T-helper 1 cell treated with Interleukin-12 subunit alpha and Interleukin-12 subunit beta and Interleukin-4 antibody, amounts not matched to agents 30 μg/mL and 1 μg/mL, for 36 hours (primary cell): Measurements from ENCODE around the gene FBXO41.
A peak's percentile ranks its signal among the peaks of the same experiment; 100 is the strongest.

Experiments
- H3K27ac Mint-ChIP-seq: one replicate; pipeline ENCODE4 v1.8.0; 2021; ENCODE audit warnings: mild to moderate bottlenecking, mixed read lengths
- H3K27me3 Mint-ChIP-seq: one replicate; pipeline ENCODE4 v1.8.0; 2021; ENCODE audit warnings: low read depth, mixed read lengths
- H3K36me3 Mint-ChIP-seq: one replicate; pipeline ENCODE4 v1.8.0; 2021; ENCODE audit warnings: low read depth, mixed read lengths
- H3K4me1 Mint-ChIP-seq: one replicate; pipeline ENCODE4 v1.8.0; 2021; ENCODE audit warnings: low read depth, mixed read lengths
- H3K4me3 Mint-ChIP-seq: one replicate; pipeline ENCODE4 v1.8.0; 2021; ENCODE audit warnings: mild to moderate bottlenecking, moderate library complexity, mixed read lengths
- H3K9me3 Mint-ChIP-seq: one replicate; pipeline ENCODE4 v1.8.0; 2021; ENCODE audit warnings: mixed read lengths

Gene FBXO41, protein sequence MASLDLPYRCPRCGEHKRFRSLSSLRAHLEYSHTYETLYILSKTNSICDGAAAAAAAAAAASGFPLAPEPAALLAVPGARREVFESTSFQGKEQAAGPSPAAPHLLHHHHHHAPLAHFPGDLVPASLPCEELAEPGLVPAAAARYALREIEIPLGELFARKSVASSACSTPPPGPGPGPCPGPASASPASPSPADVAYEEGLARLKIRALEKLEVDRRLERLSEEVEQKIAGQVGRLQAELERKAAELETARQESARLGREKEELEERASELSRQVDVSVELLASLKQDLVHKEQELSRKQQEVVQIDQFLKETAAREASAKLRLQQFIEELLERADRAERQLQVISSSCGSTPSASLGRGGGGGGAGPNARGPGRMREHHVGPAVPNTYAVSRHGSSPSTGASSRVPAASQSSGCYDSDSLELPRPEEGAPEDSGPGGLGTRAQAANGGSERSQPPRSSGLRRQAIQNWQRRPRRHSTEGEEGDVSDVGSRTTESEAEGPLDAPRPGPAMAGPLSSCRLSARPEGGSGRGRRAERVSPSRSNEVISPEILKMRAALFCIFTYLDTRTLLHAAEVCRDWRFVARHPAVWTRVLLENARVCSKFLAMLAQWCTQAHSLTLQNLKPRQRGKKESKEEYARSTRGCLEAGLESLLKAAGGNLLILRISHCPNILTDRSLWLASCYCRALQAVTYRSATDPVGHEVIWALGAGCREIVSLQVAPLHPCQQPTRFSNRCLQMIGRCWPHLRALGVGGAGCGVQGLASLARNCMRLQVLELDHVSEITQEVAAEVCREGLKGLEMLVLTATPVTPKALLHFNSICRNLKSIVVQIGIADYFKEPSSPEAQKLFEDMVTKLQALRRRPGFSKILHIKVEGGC

GRCh38 chr2:73284296-73285158 is at the start of gene FBXO41:
Gene FBXO41 (minus strand): TSS chr2:73284478. CDS start chr2:73269630, 14,848 bp downstream.
- Mint-ChIP-seq H3K27ac (peak within 1 kb of the TSS; percentile 50), H3K9me3 (no peaks in the 10 kb centered on the region), H3K27me3 (peaks cover 27% of the 10 kb centered on the region), H3K4me3 (peak within 1 kb of the TSS; percentile 78), H3K4me1 (peaks cover 6% of the 10 kb centered on the region), H3K36me3 (no peaks in the 10 kb centered on the region)

- no peak overlapping the region for H3K27ac Mint-ChIP-seq
- H3K36me3 Mint-ChIP-seq, result no peaks in the 10 kb centered on the region
- H3K4me1 Mint-ChIP-seq, result peaks cover 3% of the 10 kb centered on the region
- peaks cover 12% of the 10 kb centered on the region for H3K27me3 Mint-ChIP-seq
- peaks cover 10% of the 10 kb centered on the region for H3K9me3 Mint-ChIP-seq
- no peak overlapping the region for H3K4me3 Mint-ChIP-seq
These were observed 49.8 kb upstream of the FBXO41 start for GRCh38 chr2:73334045-73334444.

GRCh38 chr2:73333564-73333963 is 49.3 kb upstream of the FBXO41 start:
- Mint-ChIP-seq H3K27me3 (peaks cover 14% of the 10 kb centered on the region), H3K9me3 (peaks cover 10% of the 10 kb centered on the region), H3K4me3 (no peak overlapping the region), H3K27ac (no peak overlapping the region), H3K36me3 (no peaks in the 10 kb centered on the region), H3K4me1 (peaks cover 3% of the 10 kb centered on the region)

GRCh38 chr2:73324126-73324725 is 39.9 kb upstream of the FBXO41 start:
- Mint-ChIP-seq H3K27ac (no peak overlapping the region), H3K9me3 (no peaks in the 10 kb centered on the region), H3K27me3 (peaks cover 10% of the 10 kb centered on the region), H3K4me3 (no peak overlapping the region), H3K4me1 (no peaks in the 10 kb centered on the region), H3K36me3 (no peaks in the 10 kb centered on the region)

DNA sequence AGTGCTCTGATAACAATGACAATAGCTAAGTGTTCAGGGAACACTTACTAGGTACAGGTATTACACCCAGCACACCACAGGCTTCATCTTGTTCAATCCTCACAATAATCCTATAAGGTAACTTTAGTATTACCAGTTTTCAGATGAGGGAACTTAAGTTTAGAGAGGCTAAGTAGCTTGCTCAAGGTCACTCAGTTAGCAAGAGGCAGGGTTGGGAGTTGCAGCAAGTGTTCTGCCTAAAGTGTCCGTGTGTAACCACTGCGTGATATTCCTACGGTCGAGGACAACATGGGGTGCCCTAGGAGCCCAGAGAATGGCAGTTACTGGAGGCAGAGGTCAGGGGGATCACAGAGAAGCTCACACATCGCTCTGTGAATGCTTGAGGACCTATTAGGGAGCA is 39.3 kb upstream of the FBXO41 start:
- peaks cover 7% of the 10 kb centered on the region for H3K27me3 Mint-ChIP-seq
- no peaks in the 10 kb centered on the region for H3K9me3 Mint-ChIP-seq
- no peaks in the 10 kb centered on the region for H3K4me1 Mint-ChIP-seq
- no peak overlapping the region for H3K4me3 Mint-ChIP-seq
- H3K27ac Mint-ChIP-seq, result no peak overlapping the region
- H3K36me3 Mint-ChIP-seq, result no peaks in the 10 kb centered on the region

DNA sequence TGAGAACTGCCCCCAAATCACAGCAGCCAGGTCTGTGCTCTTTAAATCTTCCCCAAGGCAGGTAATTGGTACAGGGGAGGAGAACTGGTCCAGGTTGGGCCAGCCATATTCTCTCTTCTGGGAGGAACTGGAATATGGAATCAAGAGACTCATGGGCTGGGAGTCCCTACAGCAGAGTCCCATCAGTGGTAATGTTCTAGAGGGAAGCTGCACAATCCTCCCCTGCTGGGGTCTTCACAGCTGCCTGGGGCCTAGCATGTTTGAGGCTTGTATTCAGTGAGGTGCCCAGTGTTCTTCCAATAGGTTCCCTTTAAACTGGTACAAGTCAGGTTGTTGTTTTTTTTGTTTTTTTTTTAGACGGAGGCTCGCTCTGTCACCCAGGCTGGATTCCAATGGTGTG is 30.2 kb upstream of the FBXO41 start:
- H3K9me3 Mint-ChIP-seq, result no peaks in the 10 kb centered on the region
- H3K4me1 Mint-ChIP-seq, result no peaks in the 10 kb centered on the region
- peaks cover 7% of the 10 kb centered on the region for H3K27me3 Mint-ChIP-seq
- H3K27ac Mint-ChIP-seq, result no peak overlapping the region
- no peaks in the 10 kb centered on the region for H3K36me3 Mint-ChIP-seq
- no peak overlapping the region for H3K4me3 Mint-ChIP-seq

GRCh38 chr2:73307720-73308119 is 23.4 kb upstream of the FBXO41 start:
- H3K36me3 Mint-ChIP-seq, result no peaks in the 10 kb centered on the region
- no peaks in the 10 kb centered on the region for H3K4me1 Mint-ChIP-seq
- H3K4me3 Mint-ChIP-seq, result no peak overlapping the region
- no peaks in the 10 kb centered on the region for H3K9me3 Mint-ChIP-seq
- H3K27ac Mint-ChIP-seq, result no peak overlapping the region
- H3K27me3 Mint-ChIP-seq, result peaks cover 33% of the 10 kb centered on the region

DNA sequence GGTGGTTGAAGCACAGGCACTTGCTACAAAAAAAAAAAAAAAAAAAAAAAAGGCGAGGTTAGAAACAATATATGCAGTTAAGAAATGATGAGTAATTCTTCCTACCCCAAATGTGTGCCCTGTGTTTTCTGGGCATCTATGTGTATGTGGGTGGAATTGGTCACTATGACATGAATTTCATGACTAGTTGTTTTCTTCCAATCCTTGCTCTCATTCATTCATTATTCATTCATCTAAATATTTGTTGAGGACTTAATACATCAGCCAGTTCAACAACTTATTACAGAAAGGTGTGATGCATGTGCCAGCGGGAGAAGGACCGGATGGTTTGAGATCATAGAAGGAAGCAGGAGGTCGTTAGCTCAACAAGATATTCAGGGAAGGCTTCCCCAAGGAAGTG is 17.4 kb upstream of the FBXO41 start:
- no peaks in the 10 kb centered on the region for H3K9me3 Mint-ChIP-seq
- H3K4me1 Mint-ChIP-seq, result no peaks in the 10 kb centered on the region
- no peaks in the 10 kb centered on the region for H3K36me3 Mint-ChIP-seq
- H3K4me3 Mint-ChIP-seq, result no peak overlapping the region
- peaks cover 58% of the 10 kb centered on the region for H3K27me3 Mint-ChIP-seq
- no peak overlapping the region for H3K27ac Mint-ChIP-seq

DNA sequence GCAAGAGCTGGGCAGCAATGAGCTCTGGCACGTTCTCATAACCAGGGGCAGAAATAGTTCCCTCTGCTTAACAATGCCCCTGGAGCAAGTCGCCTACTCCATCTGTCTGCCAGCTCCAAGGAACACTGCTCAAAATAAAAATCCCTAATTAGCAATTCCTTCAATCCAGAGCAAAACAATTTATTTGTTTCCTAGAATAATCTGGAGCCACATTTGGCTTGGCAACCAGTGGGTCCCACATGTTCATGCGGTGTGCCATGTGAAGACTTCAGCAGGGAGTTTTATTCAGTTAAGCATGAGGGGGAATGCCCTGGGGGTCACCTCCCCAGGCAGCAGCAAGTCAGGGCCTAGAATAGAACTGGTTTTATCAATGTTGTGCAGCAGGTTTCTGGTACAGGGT is 16.6 kb upstream of the FBXO41 start:
- Mint-ChIP-seq H3K4me3 (no peak overlapping the region), H3K36me3 (no peaks in the 10 kb centered on the region), H3K9me3 (no peaks in the 10 kb centered on the region), H3K27ac (no peak overlapping the region), H3K4me1 (no peaks in the 10 kb centered on the region), H3K27me3 (peaks cover 62% of the 10 kb centered on the region)

DNA sequence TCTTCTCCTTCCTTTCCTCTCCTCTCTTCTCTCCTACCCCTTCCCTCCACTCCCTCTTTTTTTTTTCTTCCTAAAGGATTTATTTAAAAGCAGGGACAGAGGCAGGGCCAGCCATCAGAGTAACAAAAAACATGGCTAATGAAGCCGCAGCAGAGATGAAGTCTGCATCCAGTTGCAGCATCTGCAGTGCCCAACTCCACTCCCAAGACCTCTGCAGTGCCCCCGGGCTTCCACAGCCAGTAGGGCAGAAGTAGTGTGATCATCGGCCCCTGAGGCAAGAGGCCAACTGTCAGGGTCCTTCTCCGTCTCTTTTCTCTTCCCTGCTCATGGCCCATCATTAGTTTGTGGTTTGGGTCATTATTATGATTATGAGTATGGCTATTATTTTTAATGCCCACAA is 13.3 kb upstream of the FBXO41 start:
- Mint-ChIP-seq H3K4me1 (no peaks in the 10 kb centered on the region), H3K4me3 (no peak overlapping the region), H3K36me3 (no peaks in the 10 kb centered on the region), H3K27me3 (peaks cover 65% of the 10 kb centered on the region), H3K9me3 (no peaks in the 10 kb centered on the region), H3K27ac (no peak overlapping the region)

GRCh38 chr2:73297151-73297559 is 12.9 kb upstream of the FBXO41 start:
- Mint-ChIP-seq H3K27ac (no peak overlapping the region), H3K4me1 (no peaks in the 10 kb centered on the region), H3K36me3 (no peaks in the 10 kb centered on the region), H3K9me3 (no peaks in the 10 kb centered on the region), H3K4me3 (no peak overlapping the region), H3K27me3 (peaks cover 66% of the 10 kb centered on the region)

DNA sequence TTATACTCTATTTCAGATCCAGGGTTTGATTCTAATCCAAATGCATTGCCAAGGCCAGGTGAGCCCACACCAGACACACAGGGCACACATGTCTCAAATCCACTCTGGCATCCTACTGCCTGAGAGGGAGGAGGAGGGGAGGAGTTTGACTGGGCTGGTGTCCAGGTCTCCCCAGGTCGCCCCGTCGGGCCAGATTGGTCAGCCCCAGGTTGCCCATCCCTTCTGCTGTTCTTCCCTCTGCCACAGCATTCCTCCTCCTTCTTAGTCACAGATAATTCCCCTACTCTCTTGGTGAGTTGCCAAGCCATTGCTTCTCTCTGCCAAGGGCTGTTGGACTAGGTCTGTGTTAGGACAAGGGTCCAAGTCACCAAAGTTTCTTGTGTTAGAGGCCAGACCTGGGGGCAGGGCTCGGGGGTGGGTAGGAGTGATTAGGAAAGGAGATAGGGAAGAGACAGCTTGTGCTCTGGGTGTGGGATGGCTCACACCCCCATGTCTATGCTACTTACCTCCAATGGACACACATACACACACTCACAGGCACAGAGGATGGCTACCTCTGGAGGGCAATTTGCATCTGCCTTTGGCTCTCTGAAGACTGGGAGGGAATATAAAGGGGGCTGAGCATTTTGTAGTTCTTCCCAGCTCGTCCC is 11.6 kb upstream of the FBXO41 start:
- peaks cover 3% of the 10 kb centered on the region for H3K4me1 Mint-ChIP-seq
- H3K4me3 Mint-ChIP-seq, result no peak overlapping the region
- H3K27ac Mint-ChIP-seq, result no peak overlapping the region
- peaks cover 73% of the 10 kb centered on the region for H3K27me3 Mint-ChIP-seq
- no peaks in the 10 kb centered on the region for H3K36me3 Mint-ChIP-seq
- H3K9me3 Mint-ChIP-seq, result no peaks in the 10 kb centered on the region

DNA sequence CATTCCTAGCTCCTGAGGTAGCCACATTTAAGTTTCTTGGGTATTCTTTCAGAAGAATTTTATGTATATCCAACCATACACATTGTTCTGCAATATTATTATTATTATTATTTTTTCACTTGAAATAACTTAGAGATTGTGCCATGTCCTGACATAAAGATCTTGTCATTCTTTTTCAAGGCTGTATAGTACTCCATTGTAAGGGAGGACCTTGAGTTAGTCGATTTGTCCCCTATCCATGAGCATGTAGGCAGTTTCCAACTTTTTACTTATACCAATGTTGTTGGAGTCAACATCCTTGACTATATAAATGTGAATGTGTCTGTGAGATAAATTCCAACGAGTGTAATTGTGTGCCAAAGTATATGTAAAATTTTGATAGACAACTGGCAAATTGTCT is 10.0 kb upstream of the FBXO41 start:
- peaks cover 6% of the 10 kb centered on the region for H3K4me1 Mint-ChIP-seq
- H3K27me3 Mint-ChIP-seq, result peaks cover 79% of the 10 kb centered on the region
- H3K27ac Mint-ChIP-seq, result no peak overlapping the region
- H3K4me3 Mint-ChIP-seq, result no peak overlapping the region
- H3K36me3 Mint-ChIP-seq, result no peaks in the 10 kb centered on the region
- H3K9me3 Mint-ChIP-seq, result no peaks in the 10 kb centered on the region
